LNCaP clone FGC (cell line): ENCODE measurements around the gene GBE1.

Experiments used
- DNase-seq: peaks from one replicate; pipeline ENCODE4 v3.0.0-alpha.2; 2011; ENCODE audit warnings: low read depth
- H3K4me3 ChIP-seq: 2 replicates; pipeline ENCODE4 v1.5.1; 2011; ENCODE audit warnings: mild to moderate bottlenecking, low read depth, low read length, control low read depth
- TF ChIP-seq, protein P1 (sequence below): IDR thresholded peaks from 2 replicates; pipeline ENCODE4 v1.5.1; 2012; ENCODE audit warnings: mild to moderate bottlenecking; ENCODE audit not compliant: control insufficient read depth, insufficient read depth; ENCODE audit errors: extremely low read depth

GBE1 gene

GRCh38 chr3:81531263-81531662, 230.2 kb downstream of the GBE1 start:
- no peak overlapping the region for H3K4me3 ChIP-seq
- peak; percentile 30 for DNase-seq
- TF ChIP-seq, protein P1, sequence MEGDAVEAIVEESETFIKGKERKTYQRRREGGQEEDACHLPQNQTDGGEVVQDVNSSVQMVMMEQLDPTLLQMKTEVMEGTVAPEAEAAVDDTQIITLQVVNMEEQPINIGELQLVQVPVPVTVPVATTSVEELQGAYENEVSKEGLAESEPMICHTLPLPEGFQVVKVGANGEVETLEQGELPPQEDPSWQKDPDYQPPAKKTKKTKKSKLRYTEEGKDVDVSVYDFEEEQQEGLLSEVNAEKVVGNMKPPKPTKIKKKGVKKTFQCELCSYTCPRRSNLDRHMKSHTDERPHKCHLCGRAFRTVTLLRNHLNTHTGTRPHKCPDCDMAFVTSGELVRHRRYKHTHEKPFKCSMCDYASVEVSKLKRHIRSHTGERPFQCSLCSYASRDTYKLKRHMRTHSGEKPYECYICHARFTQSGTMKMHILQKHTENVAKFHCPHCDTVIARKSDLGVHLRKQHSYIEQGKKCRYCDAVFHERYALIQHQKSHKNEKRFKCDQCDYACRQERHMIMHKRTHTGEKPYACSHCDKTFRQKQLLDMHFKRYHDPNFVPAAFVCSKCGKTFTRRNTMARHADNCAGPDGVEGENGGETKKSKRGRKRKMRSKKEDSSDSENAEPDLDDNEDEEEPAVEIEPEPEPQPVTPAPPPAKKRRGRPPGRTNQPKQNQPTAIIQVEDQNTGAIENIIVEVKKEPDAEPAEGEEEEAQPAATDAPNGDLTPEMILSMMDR = no peak

DNA sequence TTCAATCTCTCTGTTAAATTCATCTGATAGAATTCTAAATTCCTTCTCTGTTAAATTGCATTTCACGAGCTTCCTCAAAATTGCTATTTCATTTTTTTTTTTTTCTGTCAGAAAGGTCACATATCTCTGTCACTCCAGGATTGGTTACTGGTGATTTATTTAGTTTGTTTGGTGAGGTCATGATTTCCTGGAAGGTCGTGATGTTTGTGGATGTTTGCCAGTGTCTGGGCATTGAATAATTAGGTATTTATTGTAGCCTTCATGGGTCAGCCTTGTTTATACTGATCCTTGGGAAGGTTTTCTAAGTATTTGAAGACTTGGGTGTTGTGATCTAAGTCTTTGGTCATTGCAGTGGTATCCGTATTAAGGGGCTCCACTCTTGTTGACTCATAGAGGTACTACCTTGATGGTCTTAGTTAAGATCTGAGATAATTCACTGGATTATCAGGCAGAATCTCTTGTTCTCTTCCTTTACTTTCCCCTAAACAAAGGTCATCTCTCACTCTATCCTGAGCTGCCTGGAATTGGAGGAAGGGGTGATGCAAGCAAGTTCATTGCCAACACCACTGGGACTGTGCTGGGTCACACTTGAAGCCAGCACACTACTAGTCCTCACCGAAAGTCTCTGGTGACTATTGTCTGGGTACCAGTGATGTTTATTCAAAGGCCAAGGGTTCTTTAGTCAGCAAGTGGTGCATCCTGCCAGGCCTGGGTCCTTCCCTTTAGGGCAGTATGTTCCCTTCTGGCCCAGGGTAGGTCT, 231.1 kb downstream of the GBE1 start:
- no peak overlapping the region for H3K4me3 ChIP-seq
- TF ChIP-seq, protein P1 = no peak
- peak; percentile 57 for DNase-seq

DNA sequence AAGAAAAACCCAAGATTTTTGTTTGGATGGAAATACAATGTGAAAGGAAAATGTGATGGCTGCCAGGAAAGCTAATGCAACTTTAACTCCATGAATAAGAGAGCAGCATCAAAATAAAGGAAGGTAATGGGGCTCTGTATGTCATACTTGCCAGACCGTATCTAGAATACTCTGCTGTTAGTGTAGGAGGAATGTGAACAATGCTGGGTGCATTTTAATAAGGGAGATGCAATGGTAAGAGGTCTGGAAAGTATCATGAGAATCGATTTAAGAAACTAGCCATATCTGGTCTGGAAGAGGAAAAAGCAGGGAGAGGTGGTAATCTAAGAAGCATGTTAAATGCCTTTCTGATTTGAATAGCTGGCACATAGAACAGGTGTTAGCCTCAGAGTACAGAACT, 239.6 kb downstream of the GBE1 start:
- no peak overlapping the region for H3K4me3 ChIP-seq
- TF ChIP-seq, protein P1 = no peak
- DNase-seq = no peak

GRCh38 chr3:81518945-81519344, 242.5 kb downstream of the GBE1 start:
- no peak for DNase-seq
- TF ChIP-seq, protein P1 = no peak
- no peak overlapping the region for H3K4me3 ChIP-seq

DNA sequence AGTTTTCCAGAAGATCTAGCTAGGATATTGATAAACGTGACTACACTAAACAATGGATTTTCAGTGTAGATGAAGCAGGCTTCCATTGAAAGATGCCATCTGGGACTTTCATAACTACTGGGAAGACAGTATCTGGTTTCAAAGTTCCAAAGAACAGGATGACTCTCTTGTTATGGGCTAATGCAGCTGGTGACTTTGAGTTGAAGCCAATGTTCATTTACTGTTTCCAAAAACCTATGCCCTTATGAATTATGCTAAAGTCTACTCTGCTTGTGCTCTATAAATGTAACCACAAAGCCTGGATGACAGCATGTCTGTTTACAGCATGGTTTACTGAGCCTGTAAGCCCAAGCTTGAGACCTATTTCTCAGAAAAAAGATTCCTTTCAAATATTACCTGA, 245.4 kb downstream of the GBE1 start:
- TF ChIP-seq, protein P1 = no peak
- H3K4me3 ChIP-seq = no peak overlapping the region
- DNase-seq = no peak

GRCh38 chr3:81513591-81513990, 247.9 kb downstream of the GBE1 start:
- H3K4me3 ChIP-seq = no peak overlapping the region
- no peak for DNase-seq
- TF ChIP-seq, protein P1 = no peak

DNA sequence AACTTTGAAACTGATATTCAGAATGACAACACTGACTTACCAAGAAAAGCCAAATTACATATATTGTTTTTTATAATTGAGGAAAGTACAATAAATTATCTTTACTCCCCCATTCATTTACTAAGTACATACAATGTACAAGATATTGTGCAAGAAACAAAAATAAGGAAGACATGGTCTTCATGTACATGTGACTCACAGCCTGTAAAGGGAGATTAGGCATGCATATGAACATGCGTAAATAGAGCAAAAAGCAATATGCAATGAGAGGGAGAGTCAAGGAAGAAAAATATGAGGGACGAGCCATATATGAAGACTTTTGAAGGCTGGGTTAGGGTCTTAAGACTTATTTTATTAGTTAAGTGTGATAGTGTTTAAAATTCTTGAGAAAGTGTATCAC, 258.4 kb downstream of the GBE1 start:
- H3K4me3 ChIP-seq = no peak overlapping the region
- no peak for DNase-seq
- TF ChIP-seq, protein P1 = no peak
